HUDEP-2 (cell line): ENCODE data around the gene SZRD1.
A peak's percentile ranks its signal among the peaks of the same experiment; 100 is the strongest.

Experiments used
- DNase-seq, 76 experiments: peaks; one replicate each; lab custom pipeline; 2025; ENCODE audit not compliant: unreplicated experiment in 76 of 76; lab: John Stamatoyannopoulos, UW

Gene SZRD1

GRCh38 chr1:16367258-16367967, 371 bp downstream of the SZRD1 start:
- peak in 67 of 76 experiments; percentile 13 to 89 (median 69) for DNase-seq

- DNase-seq, result peak in 20 of 76 experiments; percentile 2 to 46 (median 18)
Observed at GRCh38 chr1:16367968-16368890, 1.2 kb downstream of the SZRD1 start.

GRCh38 chr1:16369821-16370220, 2.8 kb downstream of the SZRD1 start:
- no peak for DNase-seq

GRCh38 chr1:16371725-16372124, 4.7 kb downstream of the SZRD1 start:
- no peak for DNase-seq

GRCh38 chr1:16372535-16373285, 5.7 kb downstream of the SZRD1 start:
- DNase-seq, result no peak

GRCh38 chr1:16374266-16374665, 7.2 kb downstream of the SZRD1 start:
- no peak for DNase-seq

GRCh38 chr1:16375521-16376340, 8.7 kb downstream of the SZRD1 start:
- no peak for DNase-seq

GRCh38 chr1:16376971-16377370, 9.9 kb downstream of the SZRD1 start:
- DNase-seq, result no peak

GRCh38 chr1:16378443-16378842, 11.4 kb downstream of the SZRD1 start:
- DNase-seq, result no peak

- no peak for DNase-seq
Observed at GRCh38 chr1:16380868-16381267, 13.8 kb downstream of the SZRD1 start.

GRCh38 chr1:16383888-16384287, 16.8 kb downstream of the SZRD1 start:
- no peak for DNase-seq

GRCh38 chr1:16385659-16386453, 18.8 kb downstream of the SZRD1 start:
- DNase-seq, result no peak

- peak in 29 of 76 experiments; percentile 3 to 52 (median 16) for DNase-seq
Observed at GRCh38 chr1:16386454-16387113, 19.5 kb downstream of the SZRD1 start.

GRCh38 chr1:16387201-16388188, 20.5 kb downstream of the SZRD1 start:
- no peak for DNase-seq

- peak in 2 of 76 experiments; percentile 6 to 8 for DNase-seq
Observed at GRCh38 chr1:16391411-16391810, 24.4 kb downstream of the SZRD1 start.

- DNase-seq, result no peak
Observed at GRCh38 chr1:16392740-16393569, 25.9 kb downstream of the SZRD1 start.
